ENCODE results near the gene PTPRD. TPM values are rescaled to one million over a fixed set of nuclear protein-coding genes. Genes with fewer than 3 reads are reported as not detected.

Gene PTPRD
- total RNA-seq, 1 donor from 2014 or later: 15.6 TPM

- Histone ChIP-seq H3K4me3 (no peak overlapping the region), H3K27ac (replicated peaks) (peak overlapping the region; percentile 59), H3K27me3 (ENCODE audit: low read depth) (no peaks in the 10 kb centered on the region), H3K9me3 (replicated peaks) (no peaks in the 10 kb centered on the region), H3K36me3 (no peaks in the 10 kb centered on the region), H3K4me1 (peaks cover 34% of the 10 kb centered on the region)
- intact Hi-C loops (cut with micrococcal nuclease): no loop called here
- peak; percentile 17 for DNase-seq
- no peak for TF ChIP-seq CTCF (IDR thresholded peaks at IDR 0.05; ENCODE audit: borderline replicate concordance)
Observed at GRCh38 chr9:10112798-10113197, 500.0 kb downstream of the PTPRD start.

- no peak for TF ChIP-seq CTCF (IDR thresholded peaks at IDR 0.05; ENCODE audit: borderline replicate concordance)
- no peaks in the 10 kb centered on the region for H3K9me3 ChIP-seq (replicated peaks)
- peaks cover 34% of the 10 kb centered on the region for H3K4me1 ChIP-seq
- H3K27ac ChIP-seq (replicated peaks): peak overlapping the region; percentile 59
- H3K27me3 ChIP-seq (ENCODE audit: low read depth): no peaks in the 10 kb centered on the region
- DNase-seq: no peak
- H3K36me3 ChIP-seq: no peaks in the 10 kb centered on the region
- intact Hi-C loops (cut with micrococcal nuclease): no loop called here
- H3K4me3 ChIP-seq: no peak overlapping the region
Observed at GRCh38 chr9:10112070-10112469, 500.7 kb downstream of the PTPRD start.

- peaks cover 34% of the 10 kb centered on the region for H3K4me1 ChIP-seq
- intact Hi-C loops (cut with micrococcal nuclease): no loop called here
- no peaks in the 10 kb centered on the region for H3K27me3 ChIP-seq (ENCODE audit: low read depth)
- DNase-seq: no peak
- TF ChIP-seq CTCF (IDR thresholded peaks at IDR 0.05; ENCODE audit: borderline replicate concordance): no peak
- peak overlapping the region; percentile 20 for H3K4me3 ChIP-seq
- no peaks in the 10 kb centered on the region for H3K9me3 ChIP-seq (replicated peaks)
- H3K27ac ChIP-seq (replicated peaks): peak overlapping the region; percentile 81
- H3K36me3 ChIP-seq: no peaks in the 10 kb centered on the region
Observed at GRCh38 chr9:10108815-10109214, 504.0 kb downstream of the PTPRD start.

- intact Hi-C loops (cut with micrococcal nuclease): no loop called here
- Histone ChIP-seq H3K9me3 (replicated peaks) (no peaks in the 10 kb centered on the region), H3K4me3 (no peak overlapping the region), H3K36me3 (no peaks in the 10 kb centered on the region), H3K27ac (replicated peaks) (no peak overlapping the region), H3K4me1 (peaks cover 7% of the 10 kb centered on the region), H3K27me3 (ENCODE audit: low read depth) (no peaks in the 10 kb centered on the region)
- DNase-seq: no peak
- TF ChIP-seq CTCF (IDR thresholded peaks at IDR 0.05; ENCODE audit: borderline replicate concordance): no peak
Observed at GRCh38 chr9:10104774-10105173, 508.0 kb downstream of the PTPRD start.

GRCh38 chr9:10095208-10095607 lies 517.6 kb downstream of the PTPRD start:
- H3K27me3 ChIP-seq (ENCODE audit: low read depth): no peaks in the 10 kb centered on the region
- intact Hi-C loops (cut with micrococcal nuclease): no loop called here
- TF ChIP-seq CTCF (IDR thresholded peaks at IDR 0.05; ENCODE audit: borderline replicate concordance): no peak

GRCh38 chr9:10094563-10094962 lies 518.2 kb downstream of the PTPRD start:
- Histone ChIP-seq H3K27ac (replicated peaks) (no peak overlapping the region), H3K4me1 (no peaks in the 10 kb centered on the region), H3K4me3 (no peak overlapping the region), H3K36me3 (no peaks in the 10 kb centered on the region), H3K9me3 (replicated peaks) (peaks cover 15% of the 10 kb centered on the region), H3K27me3 (ENCODE audit: low read depth) (no peaks in the 10 kb centered on the region)
- DNase-seq: no peak
- TF ChIP-seq CTCF (IDR thresholded peaks at IDR 0.05; ENCODE audit: borderline replicate concordance): no peak
- intact Hi-C loops (cut with micrococcal nuclease): no loop called here

More at GRCh38 chr9:10095208-10095607, 517.6 kb downstream of the PTPRD start:
- no peak overlapping the region for H3K27ac ChIP-seq (replicated peaks)
- H3K4me1 ChIP-seq: no peaks in the 10 kb centered on the region
- H3K36me3 ChIP-seq: no peaks in the 10 kb centered on the region
- H3K4me3 ChIP-seq: no peak overlapping the region
- no peak for DNase-seq
- H3K9me3 ChIP-seq (replicated peaks): peaks cover 15% of the 10 kb centered on the region
